CD4-positive, alpha-beta T cell treated with Interleukin-2 at 100 ng/mL for 4 hours (primary cell): ENCODE results near the gene PRKCZ.
"Not testable (repeated sequence)": the region's sequence is repeated elsewhere in the genome, so short reads cannot be mapped to it uniquely, and the experiment has no call there.

ENCODE experiments used
- DNase-seq: peaks from one replicate; pipeline ENCODE4 v3.0.0-alpha.2; 2020; ENCODE audit warnings: low spot score

PRKCZ gene

DNA sequence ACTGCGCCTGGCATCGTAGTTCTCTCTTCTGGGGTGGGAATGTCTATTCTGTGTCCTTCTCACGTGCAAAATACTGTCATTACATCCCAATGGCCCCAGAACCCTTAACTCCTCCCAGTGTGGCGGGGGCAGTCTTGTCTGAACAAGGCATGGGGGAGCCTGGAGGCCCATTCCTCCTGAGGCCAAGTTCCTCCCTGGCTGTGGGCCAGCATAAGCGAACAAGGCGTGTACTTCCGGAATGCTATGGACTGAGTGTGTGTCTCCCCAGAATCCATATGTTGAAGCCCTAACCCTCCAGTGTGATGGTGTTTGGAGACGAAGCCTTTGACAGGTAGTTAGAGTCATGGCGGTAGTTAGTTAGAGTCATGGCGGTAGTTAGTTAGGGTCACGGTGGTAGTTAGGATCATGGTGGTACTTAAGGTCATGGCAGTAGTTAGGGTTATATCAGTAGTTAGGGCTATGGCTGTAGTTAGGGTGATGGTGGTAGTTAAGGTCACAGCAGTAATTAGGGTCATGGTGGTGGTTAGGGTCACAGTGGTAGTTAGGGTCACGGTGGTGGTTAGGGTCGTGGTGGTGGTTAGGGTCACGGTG, 71.0 kb downstream of the PRKCZ start:
- no peak for DNase-seq

DNA sequence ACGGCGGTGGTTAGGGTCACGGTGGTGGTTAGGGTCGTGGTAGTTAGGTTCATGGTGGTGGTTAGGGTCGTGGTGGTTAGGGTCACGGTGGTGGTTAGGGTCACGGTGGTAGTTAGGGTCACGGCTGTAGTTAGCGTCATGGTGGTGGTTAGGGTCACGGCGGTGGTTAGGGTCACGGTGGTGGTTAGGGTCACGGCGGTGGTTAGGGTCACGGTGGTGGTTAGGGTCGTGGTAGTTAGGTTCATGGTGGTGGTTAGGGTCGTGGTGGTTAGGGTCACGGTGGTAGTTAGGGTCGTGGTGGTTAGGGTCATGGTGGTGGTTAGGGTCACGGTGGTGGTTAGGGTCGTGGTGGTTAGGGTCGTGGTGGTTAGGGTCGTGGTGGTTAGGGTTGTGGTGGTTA, 71.6 kb downstream of the PRKCZ start:
- DNase-seq = not testable (repeated sequence)

DNA sequence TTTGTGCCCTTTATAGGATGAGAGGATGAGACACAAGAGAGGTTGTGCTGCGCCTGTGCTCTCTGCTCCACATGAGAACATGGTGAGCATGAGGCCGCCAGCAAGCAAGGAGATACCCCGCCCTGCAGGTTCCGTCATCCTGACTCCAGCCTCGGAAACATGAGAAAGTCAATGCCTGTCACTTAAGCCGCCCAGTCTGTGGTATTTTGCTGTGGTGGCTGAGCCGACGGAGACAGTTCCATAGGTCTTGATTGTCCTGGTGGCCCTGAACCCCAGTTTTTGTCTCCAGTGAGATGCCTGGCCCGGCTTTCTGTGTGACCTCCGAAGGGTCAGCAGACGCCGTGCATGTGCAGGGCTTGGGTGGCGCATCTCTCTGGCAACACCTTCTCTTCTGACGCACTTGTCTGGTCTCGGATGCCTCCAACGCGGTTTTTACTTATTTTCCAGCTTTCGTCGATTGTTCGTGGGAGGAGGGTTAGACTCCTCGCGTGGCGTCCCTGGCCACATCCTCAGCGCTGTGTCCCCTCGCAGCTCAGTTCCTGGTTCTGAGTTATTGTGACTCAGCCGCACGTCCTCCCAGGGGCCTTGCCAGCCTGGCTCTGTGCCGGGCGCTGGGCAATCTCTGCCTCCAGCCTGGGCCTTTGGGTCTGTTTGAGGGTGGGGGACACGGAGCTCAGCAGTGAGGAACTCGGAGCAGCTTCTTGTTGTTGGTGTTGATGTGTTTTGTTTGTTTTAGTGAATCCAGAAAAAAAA, 74.4 kb downstream of the PRKCZ start:
- no peak for DNase-seq

DNA sequence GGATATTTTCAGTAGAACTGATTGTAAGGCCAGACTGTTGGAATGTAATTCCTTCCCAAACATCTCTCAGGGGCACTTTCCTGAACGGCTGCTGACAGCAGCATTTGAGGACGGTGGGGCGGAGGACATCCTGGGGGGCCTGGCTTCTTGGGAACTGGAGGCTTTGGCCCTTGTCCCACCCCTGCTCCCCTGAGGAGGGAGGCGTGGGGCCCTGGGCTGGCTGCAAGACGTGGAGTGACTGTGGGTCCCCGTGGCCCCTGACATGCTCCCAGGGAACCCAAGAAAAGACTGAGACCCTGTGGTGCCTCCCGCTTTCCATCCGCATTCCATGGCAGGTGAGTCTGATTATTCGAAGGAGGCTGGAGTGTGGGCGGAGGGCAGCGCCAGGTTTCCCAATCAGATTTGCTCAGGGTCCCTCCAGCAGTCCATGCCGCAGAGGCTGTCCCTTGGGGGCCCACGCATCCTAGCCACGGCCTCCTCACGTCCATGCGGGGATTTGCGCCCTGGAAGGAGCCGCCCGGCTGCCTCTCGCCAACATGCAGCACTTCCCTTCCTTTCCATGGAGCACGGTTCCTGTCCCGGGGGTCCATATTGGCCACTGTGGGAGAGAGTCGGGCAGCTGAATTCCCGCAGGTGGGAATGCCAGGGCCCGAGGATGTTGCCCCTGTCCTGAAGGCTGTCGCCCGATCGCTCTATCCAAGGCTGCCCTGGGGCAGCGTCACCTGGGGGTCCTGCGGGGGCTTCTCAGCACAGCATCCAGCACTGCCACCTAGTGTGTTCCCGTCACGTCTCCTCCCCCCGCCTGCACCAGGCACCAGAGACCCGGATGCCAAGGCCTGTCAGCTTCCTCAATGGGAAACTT, 75.4 kb downstream of the PRKCZ start:
- no peak for DNase-seq

DNA sequence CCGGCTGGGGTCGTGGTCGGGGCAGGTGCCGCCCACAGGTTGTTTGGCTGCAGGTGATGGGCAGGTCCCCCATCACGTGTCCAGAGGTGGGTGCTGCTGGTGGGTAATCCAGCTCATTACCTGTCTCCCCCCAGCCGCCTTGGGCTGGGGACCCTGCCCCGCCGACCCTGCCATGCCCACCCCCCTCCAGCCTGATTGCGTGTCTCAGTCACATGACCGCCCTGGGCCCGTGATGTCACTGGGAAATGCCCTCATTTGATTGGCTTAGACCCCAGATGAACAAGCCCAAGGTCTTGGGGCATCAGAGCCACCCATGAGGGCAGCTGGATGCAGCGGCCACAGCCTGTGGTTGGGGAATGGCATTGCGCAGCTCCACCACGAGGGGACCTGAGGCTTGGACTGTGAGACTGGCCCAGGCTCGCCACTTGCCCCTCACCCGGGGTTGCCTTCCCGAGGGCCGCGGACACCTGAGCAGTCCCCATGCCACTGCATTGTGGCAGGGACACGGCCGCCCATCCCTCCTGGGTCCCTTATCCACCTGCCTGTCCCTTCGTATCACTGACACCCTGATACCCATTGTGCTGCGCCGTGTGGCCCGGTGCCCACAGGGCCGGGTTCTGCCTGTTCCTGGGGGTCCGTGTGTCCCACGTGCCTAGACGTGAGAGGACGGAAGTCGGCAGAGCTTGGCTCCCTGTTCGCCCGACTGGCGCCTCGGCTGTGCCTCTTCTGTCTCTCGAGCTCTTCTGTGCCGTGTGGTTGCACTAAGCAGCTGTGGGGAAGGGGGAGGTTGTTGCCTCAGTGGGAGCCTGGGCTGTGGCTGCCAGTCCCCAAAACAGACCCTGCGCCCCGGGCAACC, 76.3 kb downstream of the PRKCZ start:
- DNase-seq = no peak

DNA sequence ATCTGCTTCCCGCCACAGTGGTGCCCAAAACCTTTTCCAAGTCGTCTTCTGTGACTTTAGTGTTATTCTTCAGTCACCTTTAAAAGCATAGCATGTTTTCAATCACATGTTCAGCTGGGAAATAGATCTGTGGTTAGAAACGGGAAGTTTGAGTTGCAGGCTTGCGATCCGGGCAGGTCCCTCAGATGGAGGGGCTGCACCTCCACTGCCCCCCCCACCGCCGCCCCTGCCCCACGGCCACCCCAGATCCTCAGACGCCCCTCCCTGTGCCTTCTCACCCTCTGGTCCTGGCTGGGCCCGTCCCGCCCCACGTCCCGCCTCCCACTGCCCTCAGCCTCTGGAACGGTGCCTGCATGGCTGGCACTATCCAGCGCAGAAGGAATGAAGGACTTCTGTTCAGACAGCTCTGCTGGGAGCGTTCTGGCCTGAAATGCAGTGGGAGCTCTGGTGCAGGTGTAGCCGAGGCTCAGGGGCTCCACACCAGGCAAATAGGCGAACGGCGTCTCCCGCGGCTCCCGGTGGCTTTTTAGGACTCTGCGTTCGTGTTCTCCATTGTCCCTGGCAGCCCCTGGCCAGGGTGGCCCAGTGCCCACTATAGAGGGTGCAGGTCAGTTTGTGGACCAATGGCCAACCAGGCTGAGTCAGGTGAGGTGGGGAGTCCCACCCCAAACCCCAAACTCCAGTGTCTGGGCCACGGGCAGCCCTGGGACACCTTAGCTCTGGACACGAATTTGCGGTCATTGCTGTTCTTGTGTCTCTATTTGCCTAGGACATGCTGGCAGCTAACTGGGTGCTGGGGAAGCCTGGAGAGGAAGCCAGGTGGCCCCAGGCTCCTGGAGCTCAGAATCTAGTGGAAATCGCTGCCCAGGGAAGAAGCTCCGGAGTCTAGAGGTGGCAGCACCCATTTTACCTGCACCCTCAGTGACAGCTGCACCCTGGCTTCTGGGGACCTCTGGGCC, 77.3 kb downstream of the PRKCZ start:
- no peak for DNase-seq

DNA sequence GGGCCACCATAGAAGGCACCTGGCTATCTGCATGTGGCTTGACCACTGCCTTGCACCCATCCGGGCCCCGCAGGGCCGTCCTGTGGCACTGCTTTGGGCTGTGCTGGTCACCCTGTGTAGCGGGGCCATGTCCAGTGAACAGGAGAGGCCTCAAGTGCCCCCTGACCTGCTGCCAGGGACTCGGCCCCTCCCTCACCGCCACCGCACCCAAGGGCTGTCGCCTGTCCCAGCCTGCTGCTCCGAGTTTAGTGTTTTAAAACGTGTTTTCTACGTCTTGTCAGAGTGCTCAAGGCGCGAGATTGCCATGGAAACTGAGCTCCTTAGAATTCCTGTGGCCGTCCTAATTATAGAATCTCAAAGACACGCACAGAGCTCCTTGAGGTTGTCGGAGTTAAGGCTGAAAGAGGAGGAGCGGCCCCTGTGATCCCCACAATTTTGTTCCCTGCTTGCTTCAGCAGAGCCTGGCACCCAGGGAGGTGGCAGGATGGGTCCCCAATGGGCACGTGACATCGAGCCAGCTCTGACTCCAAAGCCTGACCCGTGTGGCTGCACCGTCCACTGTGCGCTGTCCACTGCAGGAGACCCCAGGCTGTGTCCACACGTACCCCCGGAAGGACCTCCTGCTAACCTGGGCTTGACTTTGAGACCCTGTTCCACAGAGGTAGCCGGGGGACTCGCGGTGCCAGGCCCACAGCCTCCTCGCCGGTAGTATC, 78.1 kb downstream of the PRKCZ start:
- DNase-seq = no peak

DNA sequence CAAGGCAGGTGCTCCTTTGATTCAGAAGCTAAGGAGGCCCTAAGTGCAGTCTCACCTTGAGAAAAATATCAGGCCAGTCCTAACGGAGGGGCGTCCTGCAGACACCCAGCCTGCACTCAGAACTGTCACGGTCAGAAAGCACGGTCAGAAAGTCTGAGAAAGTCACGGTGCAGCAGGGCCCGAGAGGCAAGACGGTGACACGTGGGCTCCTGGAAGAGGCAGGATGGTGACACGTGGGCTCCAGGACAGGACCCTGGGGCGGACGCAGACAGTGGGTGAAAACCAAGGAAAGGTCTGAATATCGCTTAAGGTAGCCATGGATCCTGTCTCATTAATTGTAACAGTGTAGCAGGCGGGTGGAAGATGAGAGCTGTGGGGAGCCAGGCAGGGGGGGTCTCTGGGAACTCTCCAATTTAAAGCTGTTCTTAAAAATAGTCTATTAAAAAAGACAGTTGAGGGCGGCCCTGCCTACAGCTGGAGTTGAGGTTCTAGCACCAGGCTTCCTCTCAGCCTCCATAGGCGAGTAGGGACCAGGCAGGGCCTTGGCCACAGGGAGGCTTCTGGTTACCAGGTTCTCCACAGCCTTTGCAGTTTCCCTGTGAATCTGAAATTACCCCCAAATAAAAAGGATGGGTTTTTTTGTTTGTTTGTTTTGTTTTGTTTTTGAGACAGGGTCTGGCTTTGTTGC, 79.2 kb downstream of the PRKCZ start:
- DNase-seq = no peak

DNA sequence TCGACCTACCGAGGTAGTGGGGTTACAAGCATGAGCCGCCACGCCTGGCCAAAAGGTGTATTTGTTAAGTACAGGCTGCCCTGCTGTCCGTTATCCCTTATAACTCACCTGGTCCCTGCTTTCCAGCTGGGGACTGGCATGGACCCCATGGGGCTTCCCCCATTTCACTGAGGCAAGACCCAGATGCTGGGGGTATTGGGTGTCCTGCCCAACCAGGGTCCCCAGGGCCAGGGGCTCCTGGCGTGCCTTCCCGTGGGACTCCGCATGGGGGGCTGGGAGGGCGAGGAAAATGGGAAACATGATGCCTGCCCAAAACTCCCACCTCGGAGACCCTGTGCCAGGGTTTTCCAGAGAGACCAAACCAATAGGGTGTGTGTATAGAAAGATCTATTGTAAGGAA, 79.9 kb downstream of the PRKCZ start:
- DNase-seq = no peak

DNA sequence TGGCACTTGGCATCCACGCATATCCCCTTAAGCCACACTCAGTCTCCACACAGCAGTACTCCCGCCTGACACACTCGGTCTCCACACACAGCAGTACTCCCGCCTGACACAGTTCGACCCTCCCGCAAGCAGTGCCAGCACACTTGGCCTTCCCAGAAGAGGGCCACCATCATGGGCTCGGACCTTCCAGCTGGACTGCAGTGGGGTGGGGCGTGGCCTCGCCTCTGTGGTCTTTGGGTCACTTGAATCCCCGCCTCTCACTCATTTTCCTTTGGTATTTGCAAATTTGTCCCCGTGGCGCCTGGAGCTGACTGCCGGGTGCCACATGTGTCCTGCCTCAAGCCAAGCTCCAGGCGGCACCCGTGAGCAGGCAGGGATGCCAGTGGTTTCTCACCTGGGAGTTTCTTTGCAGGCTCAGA, 80.7 kb downstream of the PRKCZ start:
- no peak for DNase-seq

DNA sequence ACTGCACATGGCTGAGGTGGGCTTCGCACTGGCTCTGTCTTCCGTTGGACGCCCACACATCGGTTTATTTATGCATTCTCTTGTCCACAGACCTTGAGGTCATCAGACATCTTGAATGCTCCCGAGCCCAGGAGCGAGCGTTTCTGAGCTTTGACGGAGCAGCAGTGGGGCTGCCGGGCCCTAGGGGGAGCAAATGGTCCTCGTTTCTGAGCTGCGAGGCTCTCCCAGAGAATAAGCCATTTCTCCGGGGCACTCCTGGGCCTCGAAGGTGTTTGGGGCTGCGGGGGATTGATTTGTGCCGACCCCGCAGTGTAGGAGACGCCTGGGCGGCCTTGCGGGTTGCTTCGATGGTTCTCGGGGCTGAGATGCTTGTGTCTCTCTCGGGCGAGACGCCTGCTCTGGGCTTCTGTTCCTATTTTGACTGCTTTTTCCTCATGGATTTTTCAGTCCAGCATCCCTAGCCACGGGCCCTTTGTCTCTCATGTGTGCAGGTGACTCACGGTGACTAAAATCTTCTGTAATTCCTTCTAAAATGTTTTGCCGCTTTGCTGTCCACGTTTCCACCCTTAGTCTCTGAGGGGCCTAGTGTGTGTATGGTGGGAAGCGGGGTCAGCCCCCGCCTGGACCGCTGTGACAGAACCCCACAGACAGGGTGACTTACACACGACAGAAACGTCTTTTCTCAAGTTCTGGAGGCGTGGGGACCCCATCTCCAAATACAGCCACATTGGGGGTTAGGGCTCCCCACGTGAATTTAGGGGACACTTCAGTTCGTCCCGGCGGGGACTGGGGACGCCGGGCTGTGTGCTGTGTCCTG, 82.2 kb downstream of the PRKCZ start:
- no peak for DNase-seq

DNA sequence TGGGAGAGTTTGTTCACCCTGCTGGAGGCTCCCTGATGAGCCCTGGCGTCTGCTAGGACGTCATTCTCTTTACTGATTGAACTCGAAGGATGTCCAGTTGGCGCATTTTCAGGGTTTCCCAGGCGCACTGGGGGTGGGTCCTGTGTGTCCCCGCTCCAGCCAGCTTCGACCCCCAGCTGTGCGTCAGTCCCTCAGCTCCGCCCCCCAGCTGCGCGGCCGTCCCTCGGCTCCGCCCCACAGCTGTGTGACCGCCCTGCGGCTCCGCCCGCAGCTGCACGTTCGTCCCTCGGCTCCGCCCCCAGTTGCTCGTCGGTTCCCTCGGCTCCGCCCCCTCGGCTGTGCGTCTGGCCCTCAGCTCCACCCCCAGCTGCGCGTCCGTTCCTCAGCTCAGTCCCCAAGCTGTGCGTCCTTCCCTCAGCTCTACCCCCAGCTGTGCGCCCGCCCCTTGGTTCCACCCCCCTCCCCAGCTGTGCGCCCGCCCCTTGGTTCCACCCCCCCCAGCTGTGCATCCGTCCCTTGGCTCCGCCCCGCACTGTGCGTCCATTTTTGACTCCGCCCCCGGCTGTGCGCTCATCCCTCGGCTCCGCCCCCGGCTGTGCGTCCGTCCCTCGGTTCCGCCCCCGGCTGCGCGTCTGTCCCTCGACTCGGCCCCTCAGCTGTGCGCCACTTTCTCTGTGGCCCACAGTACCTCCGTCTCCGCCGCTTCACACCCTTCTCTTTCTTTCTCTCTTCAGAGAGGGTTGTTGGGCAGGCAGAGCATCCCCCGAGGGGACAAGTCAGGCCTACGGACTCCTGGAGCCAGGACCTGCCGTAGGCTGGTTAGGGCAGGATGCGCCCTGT, 83.0 kb downstream of the PRKCZ start:
- DNase-seq = peak; percentile 97

DNA sequence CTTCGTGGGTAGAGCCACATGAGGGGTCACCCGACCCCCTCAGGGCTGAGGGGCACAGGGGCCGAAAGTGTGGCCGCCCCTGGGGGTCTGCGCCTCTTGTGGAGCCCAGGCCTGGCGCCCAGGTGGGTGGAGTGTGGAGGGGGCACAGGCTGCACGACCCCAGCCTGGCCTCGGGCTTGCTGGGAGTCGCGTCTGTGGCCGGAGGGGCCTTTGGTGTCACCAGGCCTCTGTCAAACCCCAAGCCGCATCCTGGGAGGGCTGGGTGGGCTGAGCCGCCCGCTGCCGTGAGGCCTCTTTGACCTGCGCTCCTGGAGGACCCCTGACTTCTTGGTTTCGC, 83.6 kb downstream of the PRKCZ start:
- DNase-seq = no peak

DNA sequence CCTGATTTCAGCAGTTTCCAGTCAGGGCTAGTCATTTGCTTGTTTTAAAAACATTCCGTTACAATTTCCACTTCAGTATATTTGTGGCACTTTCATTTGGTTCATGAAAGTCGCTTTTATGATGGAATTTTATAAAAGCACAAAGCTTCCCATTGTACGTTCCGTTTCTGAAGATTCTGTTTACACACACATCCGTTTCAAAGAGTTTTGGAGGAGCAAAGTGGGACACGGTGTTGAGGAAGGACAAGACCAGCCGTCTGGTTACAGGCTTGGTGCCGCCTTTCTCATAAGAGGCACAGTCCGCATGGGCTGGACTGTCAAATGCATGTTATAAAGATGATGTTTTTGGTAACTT, 84.0 kb downstream of the PRKCZ start:
- DNase-seq = no peak

DNA sequence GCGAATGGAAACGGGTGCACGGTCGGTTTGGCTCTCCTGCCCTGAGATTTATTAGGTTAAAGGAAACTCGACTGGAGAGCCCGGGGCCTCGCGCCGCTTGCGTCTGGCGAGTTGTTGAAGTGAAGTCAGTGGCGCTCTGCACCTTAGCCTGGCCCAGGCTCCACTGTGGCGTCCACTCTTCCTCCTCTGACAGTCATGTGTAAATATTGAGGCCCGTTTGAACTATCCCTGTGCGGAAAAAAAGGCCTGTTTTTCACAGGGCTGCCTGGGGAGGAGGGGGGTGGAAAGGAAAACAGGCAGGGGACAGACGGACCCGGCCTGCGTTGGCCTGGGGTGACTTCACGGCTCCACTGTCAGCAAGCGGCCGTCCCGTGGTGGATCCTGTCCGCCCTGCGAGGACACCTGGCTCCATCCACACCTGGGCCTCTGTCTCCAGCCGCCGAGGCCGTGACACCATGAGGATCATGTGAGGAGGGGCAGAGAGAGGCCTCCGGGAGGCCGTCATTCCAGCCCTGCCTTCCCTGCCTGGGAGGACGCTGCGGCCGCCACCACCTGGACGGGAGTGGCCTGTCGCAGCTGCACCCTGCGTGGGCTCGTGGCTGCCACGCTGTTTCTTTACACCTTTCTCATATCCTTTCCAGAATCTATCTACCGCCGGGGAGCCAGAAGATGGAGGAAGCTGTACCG, 84.6 kb downstream of the PRKCZ start:
- no peak for DNase-seq

DNA sequence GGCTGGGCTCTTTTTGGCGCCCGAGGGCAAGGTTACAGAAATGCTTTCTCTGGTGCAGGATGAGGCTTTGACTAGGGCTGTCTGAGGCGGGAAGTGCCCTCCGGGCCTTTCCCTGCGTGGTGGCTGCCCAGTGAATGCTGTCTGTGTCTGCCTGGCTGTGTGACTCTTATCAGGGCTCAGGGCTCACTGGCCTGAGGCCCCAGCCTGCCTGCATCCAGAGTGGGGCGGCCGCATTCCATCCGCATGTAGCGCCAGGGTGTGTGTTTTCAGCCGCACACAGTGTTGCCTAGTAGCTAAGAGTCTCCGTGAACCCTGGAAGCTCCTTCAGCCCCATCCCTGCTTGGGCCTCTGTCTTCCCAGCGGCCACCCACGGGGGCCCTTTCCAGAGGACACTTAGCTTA, 85.2 kb downstream of the PRKCZ start:
- no peak for DNase-seq

DNA sequence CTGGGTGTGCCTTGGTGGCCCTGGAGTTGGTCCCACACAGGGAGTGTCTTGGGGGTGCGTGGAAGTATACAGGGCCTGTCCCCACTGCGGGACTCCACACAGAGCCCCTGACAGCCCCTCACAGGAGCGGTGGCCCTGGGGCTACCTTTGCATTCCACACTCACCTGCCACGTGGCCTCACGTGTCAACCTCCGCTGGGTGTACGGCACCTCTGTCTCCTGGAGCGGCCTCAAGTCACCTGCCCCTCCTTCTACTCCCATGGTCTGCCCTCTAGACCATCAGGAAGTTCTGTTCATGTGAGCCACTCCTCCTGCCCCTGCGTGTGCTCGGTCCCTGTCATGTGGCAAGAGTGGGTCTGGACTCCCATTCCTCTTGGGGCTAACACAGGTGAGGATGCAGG, 85.7 kb downstream of the PRKCZ start:
- DNase-seq = no peak
